CD4-positive, alpha-beta T cell treated with Interferon gamma for 1 hour (primary cell): ENCODE data around the gene MIPOL1.
"Not testable (repeated sequence)": the region's sequence is repeated elsewhere in the genome, so short reads cannot be mapped to it uniquely, and the experiment has no call there.

Experiments
- DNase-seq: peaks from one replicate; pipeline ENCODE4 v3.0.0-alpha.2; 2020

The MIPOL1 gene

DNA sequence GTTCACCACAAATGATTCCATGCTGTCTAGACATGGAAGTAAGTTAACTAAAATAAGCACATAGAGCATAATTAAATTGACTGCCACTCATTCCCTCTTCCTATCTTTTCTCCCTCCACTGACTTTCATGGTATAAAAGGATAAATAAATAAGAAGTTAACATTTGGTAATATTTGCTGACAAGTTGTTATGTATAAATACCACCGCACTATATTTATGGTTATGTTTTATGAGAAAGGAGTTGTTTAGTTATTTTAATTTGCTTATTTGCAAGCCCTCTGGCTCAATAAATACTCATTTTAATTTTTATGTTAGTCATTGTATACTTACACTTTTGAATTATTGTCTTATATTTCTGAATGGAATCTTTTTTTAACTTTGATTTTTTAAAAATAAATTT is 113.5 kb downstream of the MIPOL1 start:
- no peak for DNase-seq

DNA sequence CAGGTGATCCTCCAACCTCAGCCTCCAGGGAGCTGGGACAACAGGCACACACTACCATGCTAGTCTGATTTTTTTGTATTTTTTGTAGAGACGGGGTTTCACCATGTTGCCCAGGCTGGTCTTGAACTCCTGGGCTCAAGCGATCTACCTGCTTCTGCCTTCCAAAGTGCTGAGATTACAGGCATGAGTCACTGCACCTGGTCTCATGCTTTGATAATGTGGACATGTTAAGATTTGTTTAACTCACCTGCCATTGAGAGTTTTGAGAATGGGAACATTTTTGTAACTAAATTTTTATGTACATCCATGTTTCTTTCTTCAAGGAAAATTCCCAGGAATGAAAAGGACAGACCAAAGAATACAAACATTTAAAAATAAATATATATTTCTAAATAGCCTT is 121.2 kb downstream of the MIPOL1 start:
- no peak for DNase-seq

DNA sequence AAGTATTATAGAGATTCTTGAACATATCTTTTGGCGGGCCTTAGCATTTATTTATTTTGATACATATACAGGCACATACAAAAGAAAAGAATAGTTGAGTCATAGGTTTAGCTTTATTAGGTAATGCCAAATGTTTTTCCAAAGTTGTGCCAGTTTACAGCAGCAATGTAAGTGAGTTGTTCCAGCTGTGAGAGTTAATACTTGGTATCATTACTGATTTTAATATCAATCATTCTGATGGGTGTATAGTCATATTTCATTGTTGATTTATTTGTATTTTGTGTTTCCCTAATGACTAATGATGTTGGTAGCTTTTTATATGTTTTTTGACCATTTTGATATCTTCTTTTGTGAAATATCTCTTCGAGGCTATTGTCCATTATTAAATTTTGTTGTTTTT is 122.4 kb downstream of the MIPOL1 start:
- DNase-seq: no peak

DNA sequence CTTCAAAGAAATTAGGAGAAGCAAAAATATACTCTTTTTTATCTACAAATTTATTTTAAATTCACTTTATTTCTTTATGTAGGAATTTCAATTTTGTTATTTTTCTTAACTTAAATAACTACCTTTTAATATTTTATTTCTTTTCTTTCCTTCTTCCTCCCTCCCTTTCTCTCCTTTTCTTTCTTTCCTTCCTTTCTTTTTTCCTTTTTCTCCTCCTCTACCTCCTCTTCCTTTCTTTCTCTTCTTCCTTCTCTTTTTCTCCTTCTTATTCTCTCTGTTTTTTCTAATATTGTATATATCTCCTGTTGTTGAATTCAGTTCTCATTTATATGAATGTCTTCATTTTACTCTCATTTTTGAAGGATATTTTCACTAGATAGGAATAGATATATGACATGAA is 127.6 kb downstream of the MIPOL1 start:
- no peak for DNase-seq

DNA sequence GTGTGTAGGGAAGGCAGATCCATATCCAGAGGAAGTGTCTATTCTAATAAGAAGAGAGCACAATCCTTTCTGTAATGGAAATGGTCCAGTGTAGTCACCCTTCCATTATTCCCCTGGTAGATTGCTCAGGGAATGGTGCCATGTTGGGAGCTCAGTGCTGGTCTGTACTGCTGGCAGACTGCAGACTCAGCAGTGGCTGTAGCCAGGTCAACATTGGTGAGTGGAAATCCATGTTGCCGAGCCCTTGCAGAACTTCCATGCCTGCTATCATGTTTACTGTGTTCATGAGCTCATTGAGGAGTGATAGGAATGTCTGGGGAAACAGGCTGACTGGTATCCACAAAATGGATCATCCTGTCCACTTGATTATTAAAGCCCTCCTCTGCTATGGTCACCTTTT is 128.7 kb downstream of the MIPOL1 start:
- no peak for DNase-seq

DNA sequence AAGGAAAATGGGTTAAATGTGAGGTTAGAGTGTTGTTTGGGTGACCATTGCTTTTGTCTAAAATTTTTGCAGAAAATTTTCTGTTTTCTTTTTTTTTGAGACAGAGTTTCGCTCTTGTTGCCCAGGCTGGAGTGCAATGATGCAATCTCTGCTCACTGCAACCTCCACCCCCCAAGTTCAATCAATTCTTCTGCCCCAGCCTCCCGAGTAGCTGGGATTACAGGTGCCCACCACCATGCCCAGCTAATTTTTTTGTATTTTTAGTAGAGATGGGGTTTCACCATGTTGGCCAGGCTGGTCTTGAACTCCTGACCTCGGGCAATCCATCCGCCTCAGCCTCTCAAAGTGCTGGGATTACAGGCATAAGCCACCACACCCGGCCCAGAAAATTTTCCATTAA is 130.2 kb downstream of the MIPOL1 start:
- DNase-seq: not testable (repeated sequence)

DNA sequence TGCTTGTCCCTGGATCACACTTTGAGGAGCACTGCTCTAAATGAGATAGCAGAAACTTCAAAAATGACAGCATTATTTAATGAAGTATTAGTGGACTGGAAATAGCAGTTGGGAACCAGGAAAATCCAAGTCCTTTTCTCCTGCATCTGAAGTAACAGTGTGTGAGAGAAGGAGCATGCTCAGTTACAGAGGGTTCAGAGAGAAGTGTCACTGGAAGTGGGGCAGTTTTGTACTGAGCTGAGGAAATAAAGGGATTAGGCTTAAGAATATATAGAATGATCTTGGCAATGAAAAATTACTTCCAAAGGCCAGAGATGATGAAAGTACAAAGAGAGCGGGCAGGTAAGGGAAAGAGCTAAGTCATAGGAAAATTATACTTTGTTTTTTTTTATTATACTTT is 130.9 kb downstream of the MIPOL1 start:
- DNase-seq: no peak

DNA sequence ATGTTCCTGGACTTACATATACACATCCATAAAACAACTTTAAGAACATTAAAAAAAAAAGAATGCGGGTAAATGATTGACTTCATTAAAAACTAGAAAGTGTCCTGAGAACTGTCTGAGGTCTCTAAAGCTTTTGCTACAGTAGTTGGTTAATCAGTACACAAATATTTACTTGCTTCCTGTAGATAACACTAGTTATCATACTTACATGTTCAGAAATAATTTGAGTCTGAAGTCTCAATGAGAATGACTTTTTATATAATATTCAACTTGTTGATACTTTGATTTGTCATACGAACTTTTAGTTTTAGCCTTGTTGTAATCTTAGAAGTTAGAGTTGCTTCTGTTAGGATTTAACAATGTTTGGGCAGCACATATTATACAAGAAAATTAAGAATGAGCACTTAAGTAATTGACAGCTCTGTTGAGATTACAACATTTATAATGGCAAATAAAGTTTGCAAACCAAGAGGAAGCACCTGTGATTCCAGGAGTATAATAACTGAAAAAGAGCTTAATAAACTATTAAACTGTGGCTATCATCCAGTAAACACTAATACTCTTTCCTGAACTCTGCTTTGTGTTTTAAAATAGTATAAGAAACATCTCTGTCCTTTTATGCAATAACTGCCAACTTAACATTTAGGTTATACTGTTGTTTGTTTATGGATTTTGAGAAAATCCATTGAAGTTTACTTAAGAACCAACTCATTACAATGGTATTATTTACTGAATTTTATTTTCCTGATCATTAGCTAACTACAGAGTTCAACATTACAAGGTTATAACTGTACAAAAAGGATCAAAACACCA is 131.7 kb downstream of the MIPOL1 start:
- no peak for DNase-seq

DNA sequence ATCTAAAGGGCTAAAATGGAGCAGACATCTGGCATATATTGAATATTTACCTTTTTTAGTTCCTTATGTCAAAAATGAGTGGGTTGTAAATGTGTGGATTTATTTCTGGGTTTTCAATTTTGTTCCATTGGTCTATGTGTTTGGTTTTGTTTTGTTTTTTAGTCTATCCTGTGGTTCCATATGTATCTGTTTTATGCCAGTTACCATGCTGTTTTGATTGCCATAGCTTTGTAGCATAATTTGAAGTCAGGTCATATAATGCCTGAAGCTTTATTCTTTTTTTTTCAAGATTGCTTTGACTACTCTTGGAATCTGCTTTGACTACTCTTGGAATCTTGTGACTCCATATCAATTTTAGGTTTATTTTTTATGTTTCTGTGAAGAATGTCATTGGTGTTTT is 133.2 kb downstream of the MIPOL1 start:
- no peak for DNase-seq

DNA sequence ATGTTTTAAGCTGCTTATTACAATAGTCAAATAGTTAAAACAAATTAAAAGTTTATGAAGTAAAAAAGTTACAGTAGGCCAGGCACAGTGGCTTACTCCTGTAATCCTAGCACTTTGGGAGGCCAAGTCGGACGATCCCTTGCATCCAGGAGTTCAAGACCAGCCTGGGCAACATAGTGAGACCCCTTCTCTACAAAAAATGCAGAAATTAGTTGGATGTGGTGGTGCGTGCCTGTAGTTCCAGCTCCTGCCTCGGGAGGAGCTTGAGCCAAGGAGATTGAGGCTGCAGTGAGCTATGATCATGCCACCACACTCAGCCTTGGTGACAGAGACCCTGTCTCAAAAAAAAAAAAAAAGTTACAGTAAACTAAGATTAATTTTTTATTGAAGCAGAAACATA is 142.6 kb downstream of the MIPOL1 start:
- DNase-seq: no peak

DNA sequence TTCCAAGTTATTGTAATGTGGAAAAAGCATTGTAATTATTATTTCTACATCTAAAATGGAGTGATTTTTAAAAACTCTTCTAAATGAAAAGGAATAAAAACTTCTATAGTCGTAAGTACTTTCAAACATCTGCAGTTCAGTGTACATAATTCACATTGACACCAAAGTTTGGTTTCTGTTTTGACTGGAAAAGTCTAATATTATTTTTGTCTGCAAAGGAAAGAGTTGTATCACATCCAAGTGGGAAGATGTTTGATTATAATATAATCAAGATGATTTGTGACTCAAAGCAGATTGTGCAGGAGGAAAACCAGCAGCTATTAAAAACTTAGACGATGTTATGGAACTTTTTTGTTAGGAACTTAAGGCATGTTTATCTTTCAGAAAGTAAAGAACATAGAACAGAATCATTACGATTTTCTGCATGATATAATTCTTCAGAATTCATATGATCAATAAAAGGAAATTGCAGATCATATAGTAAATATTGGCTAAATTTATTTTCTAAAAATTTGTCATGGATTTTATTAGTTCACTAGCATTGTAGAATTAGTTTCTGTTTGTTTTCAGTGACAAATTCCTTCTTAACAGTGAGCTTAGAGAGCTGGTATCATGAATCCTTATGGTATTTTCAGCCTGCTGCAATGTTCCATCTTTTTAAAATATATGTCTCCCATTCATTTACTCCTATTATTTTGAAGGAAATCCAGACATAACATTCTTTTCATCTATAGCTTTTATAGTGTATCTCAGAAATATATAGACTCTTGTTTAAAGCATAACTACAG is 145.8 kb downstream of the MIPOL1 start:
- DNase-seq: no peak

DNA sequence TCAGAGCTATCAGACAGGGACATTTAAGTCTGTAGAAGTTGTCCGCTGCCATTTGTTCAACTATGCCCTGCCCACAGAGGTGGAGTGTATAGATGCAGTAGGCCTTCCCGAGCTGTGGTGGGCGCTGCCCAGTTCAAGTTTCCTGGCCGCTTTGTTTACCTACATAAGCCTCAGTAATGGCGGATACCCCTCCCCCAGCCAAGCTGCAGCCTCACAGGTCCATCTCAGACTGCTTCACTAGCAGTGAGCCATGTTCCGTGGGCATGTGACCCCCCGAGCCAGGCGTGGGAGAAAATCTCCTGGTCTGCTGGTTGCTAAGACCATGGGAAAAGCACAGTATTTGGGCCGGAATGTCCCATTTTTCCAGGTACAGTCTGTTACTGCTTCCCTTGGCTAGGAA is 165.9 kb downstream of the MIPOL1 start:
- no peak for DNase-seq

DNA sequence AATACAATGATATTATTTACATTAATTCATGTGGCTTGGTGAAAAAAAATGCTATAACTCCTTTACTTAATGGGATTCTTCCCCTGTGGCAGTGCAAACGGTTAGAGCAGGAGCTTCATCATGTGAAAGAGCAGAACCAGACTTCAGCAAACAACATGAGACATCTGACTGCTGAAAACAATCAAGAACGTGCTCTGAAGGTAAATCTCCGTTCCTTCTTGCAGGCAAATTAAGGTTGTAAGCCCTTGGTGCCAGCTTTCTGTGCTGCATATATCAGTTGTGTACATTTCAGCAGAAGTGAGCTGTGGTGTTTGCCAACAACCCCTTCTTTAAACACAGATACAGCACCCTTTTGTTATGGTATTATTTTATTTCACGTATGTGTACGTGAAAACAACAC is 171.7 kb downstream of the MIPOL1 start:
- no peak for DNase-seq

DNA sequence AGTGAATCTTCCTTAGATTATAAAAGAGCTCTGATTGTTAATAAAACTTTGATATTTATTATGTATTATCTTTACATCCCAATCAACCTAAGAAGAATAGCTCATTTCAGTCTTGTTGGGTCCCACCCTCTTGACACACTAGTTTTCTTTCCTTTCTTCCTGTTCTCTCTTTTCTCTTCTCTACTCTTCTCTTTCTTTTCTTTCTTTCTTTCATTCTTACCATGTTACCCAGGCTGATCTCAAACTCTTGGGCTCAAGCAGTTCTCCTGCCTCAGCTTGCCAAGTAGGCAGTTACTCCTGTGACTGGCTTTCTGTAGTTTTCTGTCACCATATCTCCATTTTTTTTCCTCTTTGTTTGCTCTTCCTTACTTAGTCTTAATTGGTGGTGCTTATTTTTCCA is 177.8 kb downstream of the MIPOL1 start:
- DNase-seq: no peak

DNA sequence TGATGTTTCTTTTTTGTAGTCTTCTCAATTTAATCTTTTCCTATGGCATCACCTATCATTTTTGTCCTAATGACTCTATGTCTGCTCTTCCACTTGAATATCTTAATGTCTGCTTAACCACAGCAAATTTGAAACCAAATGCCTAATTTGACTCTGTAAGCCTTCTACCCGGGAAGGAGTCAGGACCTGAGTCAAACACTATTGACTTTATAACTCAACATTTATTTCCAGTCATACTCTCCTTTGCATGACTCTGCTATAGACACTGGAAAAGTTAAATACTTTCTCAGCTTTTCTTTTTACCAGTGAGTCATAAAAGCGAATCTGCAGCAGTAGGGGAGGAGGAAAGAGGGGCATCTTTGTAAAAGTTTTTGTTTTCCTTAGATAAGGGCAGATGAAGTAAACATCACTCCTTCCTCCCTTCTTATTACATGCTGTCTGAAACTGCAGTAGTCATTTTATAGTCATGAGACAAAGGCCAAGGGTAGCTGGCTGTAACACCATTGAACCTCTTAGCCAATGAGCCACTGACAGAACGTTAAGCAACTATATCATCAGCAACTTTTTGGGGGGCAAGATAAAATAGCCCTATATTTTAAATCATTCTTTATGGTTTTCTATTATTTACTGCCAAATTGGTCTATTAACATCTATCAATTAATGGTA is 179.3 kb downstream of the MIPOL1 start:
- no peak for DNase-seq

DNA sequence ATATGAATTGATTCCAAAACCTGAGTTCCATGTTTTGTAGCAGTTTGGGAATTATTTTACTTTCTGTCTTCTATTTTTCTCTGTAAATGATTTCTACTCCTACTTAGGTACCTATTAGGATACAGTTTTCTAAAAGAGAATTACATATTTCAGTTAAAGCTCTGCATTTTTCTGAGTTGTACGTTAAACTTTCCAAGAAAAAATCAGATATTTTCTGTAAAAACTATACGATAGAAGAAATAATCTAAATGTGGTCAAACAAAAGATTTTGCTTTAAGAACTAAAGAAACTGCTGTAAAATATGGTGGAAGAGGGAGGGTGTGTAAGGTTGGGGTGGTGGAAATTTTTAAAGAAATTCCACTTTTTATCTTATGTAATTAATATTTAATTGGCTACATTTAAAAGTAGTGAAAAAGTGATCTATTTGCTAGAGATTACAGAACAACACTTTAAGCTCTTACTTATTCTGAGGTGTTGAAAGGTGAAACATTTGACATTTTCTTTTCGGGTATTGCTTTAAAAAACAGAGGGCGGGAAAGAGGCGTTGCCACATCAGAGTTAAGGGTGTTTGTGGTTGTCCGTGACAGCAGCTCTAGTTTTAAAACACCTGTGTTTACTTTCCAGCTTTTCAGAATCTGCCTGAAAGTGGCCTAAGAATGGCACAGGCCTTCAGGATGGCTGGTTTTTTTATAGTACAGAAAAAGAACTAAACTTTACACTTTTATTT is 187.3 kb downstream of the MIPOL1 start:
- DNase-seq: no peak

DNA sequence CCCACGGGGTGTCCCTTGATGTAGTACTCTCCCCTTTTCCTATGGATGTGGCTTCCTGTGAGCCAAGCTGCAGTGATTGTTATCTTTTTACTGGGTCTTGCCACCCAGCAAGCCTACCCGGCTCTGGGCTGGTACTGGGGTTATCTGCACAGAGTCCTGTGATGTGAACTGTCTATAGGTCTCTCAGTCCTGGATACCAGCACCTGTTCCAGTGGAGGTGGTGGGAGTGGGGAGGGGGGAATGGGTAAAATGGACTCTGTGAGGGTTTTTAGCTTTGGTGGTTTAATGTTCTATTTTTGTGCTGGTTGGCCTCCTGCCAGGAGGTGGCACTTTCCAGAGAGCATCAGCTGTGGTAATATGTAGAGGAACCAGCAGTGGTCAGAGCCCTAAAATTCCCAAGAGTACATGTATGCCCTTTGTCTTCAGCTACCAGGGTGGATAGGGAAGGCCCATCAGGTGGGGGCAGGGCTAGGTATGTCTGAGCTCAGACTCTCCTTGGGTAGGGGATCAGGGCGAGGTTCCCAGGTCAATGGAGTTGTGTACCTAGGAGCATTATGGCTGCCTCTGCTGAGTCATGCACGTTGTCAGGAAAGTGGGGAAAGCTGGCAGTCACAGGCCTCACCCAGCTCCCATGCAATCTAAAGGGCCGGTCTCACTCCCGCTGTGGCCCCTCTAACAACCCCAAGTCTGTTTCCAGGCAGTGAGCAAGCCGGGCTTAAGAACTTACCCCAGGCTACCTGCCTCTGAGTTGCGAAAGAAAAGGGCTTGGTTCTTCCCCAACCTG is 199.6 kb downstream of the MIPOL1 start:
- DNase-seq: not testable (repeated sequence)

DNA sequence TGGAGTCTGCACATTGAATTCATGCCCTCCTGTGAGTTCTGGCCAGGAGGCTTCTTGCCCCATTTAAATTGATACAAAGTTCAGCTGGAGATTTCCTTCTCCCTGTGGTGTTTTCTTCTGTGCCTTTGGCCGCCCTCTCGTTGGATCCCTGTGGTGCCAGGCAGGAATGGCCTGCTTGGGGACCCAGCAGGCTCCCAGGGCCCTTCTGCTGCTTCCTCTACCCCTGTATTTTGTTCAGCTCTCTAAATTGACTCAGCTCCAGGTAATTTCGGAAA is 200.1 kb downstream of the MIPOL1 start:
- no peak for DNase-seq

DNA sequence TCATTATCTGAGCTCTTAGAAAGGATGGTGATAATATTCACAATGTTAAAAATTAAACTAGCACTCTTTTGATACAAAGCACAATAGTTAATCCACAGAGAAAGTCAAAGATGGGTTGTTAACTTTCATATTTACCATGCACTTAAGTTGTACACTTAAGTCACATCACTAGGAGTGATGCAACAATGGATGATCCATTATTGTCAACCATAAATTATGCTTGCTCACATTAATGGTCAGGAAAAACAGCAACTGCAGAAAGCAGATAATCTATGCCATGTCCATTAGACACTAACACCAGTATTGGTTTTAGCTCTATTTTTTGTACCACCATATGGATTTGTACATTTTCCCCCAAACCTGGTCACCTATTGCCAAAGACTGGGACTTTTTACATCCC is 201.8 kb downstream of the MIPOL1 start:
- no peak for DNase-seq

DNA sequence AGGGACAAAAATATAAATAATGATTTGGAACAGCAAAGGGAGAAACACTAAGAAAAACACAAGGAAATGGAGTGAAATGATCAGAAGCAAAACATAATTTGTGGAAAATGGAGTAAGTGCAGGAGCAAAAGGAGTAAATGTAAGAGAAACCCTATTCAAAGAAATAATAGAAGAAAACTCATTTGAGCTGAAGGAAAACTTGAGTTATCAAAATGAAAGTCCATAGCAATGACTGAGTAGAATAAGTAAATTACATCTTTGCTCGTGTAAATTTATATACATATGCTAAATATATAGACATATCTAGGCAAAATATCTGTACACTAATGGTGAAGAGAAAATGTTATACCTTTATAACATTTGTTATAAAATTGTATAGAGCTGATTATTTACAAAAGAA is 203.4 kb downstream of the MIPOL1 start:
- no peak for DNase-seq

DNA sequence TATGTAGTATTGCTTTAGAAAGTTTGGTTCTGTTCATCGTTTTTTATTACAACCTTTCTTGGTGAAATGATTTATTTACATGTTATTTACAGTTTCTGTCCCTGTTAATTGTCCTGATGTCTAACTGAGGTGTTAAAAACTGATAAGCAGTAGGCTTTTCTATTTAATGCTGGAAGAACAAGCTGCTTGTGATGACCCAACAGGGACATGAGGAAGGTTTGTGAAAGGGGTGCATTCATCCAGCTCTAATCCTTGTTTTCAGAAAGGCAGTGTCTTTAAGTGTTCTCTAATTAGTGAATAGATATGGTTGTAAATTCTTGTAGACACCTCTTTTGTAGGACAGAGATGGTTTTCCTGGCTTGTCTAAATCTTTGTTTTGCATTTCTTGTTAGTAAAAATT is 205.9 kb downstream of the MIPOL1 start:
- DNase-seq: no peak

DNA sequence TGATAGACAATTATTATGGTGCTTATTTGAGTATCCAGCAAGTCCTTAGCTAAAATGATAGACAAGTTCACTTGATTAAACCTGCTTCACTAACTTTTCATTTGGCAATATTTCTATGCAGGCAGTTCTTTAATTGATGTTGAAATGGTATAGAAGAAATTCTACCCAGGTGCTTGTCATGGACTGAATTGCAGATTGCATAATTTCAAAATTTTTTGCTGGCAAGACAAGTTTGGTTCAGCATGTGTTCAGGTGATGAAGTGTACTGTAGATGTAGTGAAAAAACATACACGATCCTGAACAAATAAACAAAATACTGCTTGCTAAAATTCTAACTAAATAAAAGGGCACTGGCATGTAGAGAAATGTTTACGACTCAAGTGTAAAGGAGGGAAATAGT is 208.4 kb downstream of the MIPOL1 start:
- no peak for DNase-seq
